ENCODE measurements around the gene CCDC106.

The CCDC106 gene

DNA sequence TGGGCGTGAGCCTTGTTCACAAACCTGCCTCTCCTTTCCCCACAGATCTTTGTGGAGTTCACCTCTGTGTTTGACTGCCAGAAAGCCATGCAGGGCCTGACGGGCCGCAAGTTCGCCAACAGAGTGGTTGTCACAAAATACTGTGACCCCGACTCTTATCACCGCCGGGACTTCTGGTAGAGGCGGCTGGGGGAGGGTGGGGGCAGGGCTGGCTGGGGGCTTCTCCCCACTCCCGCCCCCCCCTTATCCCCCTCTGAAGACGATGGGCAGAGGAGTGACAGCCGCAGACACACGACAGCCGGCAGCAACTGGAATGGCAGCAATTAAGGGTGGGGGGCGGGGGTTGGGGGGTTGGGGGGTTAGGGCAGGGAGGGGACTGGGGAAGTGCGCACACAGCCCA, 25.9 kb downstream of the CCDC106 start:
- TF ChIP-seq, protein P1, sequence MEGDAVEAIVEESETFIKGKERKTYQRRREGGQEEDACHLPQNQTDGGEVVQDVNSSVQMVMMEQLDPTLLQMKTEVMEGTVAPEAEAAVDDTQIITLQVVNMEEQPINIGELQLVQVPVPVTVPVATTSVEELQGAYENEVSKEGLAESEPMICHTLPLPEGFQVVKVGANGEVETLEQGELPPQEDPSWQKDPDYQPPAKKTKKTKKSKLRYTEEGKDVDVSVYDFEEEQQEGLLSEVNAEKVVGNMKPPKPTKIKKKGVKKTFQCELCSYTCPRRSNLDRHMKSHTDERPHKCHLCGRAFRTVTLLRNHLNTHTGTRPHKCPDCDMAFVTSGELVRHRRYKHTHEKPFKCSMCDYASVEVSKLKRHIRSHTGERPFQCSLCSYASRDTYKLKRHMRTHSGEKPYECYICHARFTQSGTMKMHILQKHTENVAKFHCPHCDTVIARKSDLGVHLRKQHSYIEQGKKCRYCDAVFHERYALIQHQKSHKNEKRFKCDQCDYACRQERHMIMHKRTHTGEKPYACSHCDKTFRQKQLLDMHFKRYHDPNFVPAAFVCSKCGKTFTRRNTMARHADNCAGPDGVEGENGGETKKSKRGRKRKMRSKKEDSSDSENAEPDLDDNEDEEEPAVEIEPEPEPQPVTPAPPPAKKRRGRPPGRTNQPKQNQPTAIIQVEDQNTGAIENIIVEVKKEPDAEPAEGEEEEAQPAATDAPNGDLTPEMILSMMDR (IDR thresholded peaks at IDR 0.05; ENCODE audit: low read depth, low read length, missing control alignments), result no peak
- no peak overlapping the region for H3K4me3 ChIP-seq (ENCODE audit: low read depth, low read length)
- DNase-seq (ENCODE audit: low read depth), result no peak

DNA sequence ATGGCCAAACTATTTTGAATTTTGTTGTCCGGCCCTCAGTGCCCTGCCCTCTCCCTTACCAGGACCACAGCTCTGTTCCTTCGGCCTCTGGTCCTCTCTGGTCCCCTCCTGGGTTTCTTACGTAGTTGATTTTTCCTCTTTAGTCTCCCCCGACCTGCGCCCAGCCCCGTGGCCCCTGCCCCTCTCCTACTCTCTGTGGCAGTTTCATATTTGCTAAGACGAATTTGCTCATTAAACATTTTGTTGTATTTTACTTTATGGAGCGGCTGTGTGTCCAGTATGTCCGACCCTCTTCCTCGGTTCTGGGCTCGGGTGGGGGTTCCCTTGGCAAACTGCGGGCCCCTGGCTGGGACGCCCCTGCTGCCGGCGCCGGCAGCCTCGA, 26.4 kb downstream of the CCDC106 start:
- DNase-seq (ENCODE audit: low read depth), result no peak
- TF ChIP-seq, protein P1 (IDR thresholded peaks at IDR 0.05; ENCODE audit: low read depth, low read length, missing control alignments), result no peak
- peak overlapping the region; percentile 75 for H3K4me3 ChIP-seq (ENCODE audit: low read depth, low read length)

DNA sequence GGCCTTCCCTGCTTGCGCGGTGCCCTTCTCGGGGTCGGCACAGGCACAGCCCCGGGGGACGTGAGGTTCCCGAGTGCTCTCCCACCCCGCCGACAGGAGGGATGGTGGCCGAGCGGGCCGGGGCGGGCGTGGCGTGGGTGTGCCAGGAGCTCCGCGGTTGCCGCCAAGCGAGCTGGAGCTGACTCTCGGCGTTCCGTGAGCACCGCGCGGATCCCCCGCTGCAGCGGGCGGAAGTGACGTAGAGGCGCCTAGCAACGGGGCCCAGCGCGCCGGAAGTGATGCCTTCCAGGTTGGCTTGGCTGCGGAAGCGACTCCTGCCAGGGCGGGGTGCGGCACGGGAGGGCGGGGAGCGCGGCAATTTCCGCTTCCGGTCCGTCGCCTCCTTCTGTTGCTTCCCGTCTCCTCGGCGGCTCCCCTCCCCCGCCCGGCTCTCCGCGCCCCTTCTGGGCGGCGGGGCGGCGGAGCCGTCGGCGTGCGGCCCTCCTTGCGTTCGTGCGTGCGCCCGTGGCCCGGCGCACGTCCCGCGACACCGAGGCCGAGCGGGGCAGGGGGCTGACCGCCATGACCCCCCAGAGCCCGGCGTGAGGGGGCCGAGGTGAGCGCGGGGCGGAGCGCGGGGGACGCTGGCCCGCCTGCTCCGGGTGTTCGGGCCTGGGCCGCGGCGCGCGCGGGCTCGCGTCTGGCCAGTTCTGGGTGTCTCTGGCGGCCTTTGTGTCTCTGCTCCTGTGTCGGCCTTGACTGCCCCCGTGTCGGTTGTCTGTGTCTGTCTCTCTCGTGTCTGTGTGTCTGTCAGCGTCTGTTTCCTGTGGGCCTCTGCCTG, 27.0 kb downstream of the CCDC106 start, which contains the start of gene EPN1:
EPN1 (plus strand) TSS at position 386 of the 820 bp plus-strand sequence. CDS start 3,402 bp downstream, outside the sequence.
- TF ChIP-seq, protein P1 (IDR thresholded peaks at IDR 0.05; ENCODE audit: low read depth, low read length, missing control alignments), result no peak
- peak; percentile 89 for DNase-seq (ENCODE audit: low read depth)
- H3K4me3 ChIP-seq (ENCODE audit: low read depth, low read length), result peak within 1 kb of the TSS; percentile 75

DNA sequence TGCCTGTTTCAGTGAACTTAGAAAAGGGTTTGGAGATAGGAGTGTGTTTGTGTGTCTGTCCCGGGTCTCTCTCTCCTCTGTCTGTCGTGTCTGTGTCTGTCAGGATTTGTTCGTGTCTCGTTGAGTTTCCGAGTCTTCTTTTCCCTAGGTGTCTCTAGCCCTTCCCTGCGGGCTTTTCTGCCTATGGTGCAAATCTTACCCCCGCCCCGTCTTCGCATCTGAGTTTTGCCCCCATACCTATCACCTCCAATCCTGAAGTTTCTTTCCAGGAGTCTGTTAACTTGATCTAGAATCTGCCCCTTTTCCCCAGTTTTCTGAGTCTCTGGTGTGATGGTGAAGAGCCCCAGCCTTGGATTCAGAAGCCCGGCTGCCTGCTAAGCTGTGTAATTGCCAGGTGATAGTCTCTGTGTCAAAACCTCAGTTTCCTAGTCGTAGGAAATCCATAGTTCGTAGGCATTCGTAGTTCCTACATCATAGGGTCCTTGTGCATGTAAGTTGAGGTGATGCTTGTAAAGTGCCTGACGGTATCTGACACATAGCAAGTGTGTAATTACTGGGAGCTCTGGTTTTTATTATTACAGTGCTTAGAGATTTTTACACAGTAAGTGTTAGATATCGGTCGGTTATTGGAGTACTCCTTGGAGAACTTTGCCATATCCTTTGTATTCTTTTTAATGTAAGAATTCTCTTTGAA, 27.8 kb downstream of the CCDC106 start:
- no peak for DNase-seq (ENCODE audit: low read depth)
- H3K4me3 ChIP-seq (ENCODE audit: low read depth, low read length), result peak overlapping the region; percentile 75
- TF ChIP-seq, protein P1 (IDR thresholded peaks at IDR 0.05; ENCODE audit: low read depth, low read length, missing control alignments), result no peak

DNA sequence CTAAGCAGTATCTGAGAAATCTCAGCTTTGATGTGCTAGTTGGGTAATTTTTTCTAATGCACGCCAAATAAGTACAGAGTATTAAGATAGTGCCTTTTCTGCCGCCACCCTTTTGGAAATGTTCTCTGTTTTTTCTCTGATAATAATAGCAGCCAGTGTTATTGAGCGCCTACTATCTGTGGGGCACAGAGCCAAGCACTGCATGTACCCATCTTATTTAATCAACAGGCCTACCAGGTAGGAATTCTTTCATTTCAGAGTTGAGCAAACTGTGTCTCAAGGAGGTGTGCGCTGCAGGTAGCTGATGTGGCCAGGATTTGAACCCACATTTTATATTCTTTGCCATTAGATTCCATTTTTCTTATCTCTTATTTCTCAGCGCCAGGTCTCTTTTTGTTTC, 28.4 kb downstream of the CCDC106 start:
- H3K4me3 ChIP-seq (ENCODE audit: low read depth, low read length), result peak overlapping the region; percentile 75
- TF ChIP-seq, protein P1 (IDR thresholded peaks at IDR 0.05; ENCODE audit: low read depth, low read length, missing control alignments), result no peak
- DNase-seq (ENCODE audit: low read depth), result no peak

DNA sequence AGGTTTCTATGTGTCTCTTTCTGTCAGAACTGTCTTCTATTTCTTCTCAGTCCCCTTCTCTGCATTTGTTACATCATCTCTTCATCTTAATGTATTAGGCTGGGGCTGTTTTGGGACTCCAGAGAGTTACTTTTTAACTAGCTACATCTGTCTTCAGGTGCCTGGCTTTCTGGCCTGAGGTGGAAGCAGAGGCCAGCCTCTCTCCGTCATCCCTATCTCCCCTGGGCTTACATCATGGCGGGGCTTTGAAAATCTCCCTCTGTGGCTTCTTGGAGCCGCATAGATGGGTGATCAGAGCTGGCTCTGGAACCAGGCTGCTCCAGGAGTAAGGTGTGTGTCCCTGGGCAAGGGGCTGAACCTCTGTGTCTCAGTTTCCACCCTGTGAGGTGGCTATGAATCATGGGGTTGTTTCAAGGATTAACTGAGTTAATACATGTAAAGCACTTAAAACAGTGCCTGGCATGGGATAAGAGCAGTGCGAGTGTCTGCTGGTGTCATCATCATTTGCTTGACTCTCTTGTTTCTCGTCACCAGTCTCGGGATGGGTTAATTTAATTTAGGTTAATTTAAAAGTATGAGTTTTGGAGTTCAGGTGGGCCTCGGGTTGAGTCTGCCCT, 29.0 kb downstream of the CCDC106 start:
- H3K4me3 ChIP-seq (ENCODE audit: low read depth, low read length), result peak overlapping the region; percentile 75
- TF ChIP-seq, protein P1 (IDR thresholded peaks at IDR 0.05; ENCODE audit: low read depth, low read length, missing control alignments), result no peak
- no peak for DNase-seq (ENCODE audit: low read depth)
